ENCODE measurements around the gene AZIN2. TPM values are rescaled to one million over a fixed set of nuclear protein-coding genes. Genes with fewer than 3 reads are reported as not detected.

AZIN2 gene
- total and polyA plus RNA-seq, 2 of the 8 experiments (the other 6 are each of a cell fraction or from before 2014, with no cell fraction given): 0.22 to 0.91 TPM

GRCh38 chr1:33153650-33154049 lies 72.7 kb downstream of the AZIN2 start:
- H2BK20ac ChIP-seq (ENCODE audit: low read length): peak overlapping the region; percentile 94
- H4K91ac ChIP-seq (replicated peaks; ENCODE audit: insufficient read length, low read length): peak overlapping the region; percentile 37
- peak overlapping the region; percentile 17 for H3K4ac ChIP-seq (replicated peaks; ENCODE audit: insufficient read length, low read depth, low read length)
- peak overlapping the region; percentile 78 for H2BK120ac ChIP-seq (replicated peaks; ENCODE audit: low read depth, low read length)
- no peak overlapping the region for H3K9ac ChIP-seq (replicated peaks in 1 of 4; ENCODE audit: extremely low read depth in 1 of 4, low read depth in 3 of 4, low read length in 3 of 4)
- no peaks in the 10 kb centered on the region for H4K20me1 ChIP-seq (replicated peaks in 1 of 2; ENCODE audit: control insufficient read depth in 1 of 2, insufficient read depth in 2 of 2, low read length in 2 of 2)
- H2BK15ac ChIP-seq (ENCODE audit: low read length): peak overlapping the region; percentile 81
- ChIA-PET POLR2A (ENCODE audit: partially characterized antibody) (interaction anchor here (0.8 to 2.0 kb wide), 3 partner anchors 11 to 102 kb away, joined by 3 to 9 read pairs (median 4); no protein-coding TSS in a partner anchor), CTCF (ENCODE audit: partially characterized antibody) (interaction anchor here (0.6 to 4.7 kb wide), 4 partner anchors 15 to 314 kb away, joined by 4 to 47 read pairs (median 6); no protein-coding TSS in a partner anchor)
- no peaks in the 10 kb centered on the region for H3K79me1 ChIP-seq (ENCODE audit: low read depth, low read length)
- H3K36me3 ChIP-seq (ENCODE audit: control insufficient read depth in 2 of 4, insufficient read depth in 4 of 4, low read length in 3 of 4): peaks cover 0 to 3% (median 0%) of the 10 kb centered on the region in 4 experiments; a peak in 1 of 8 replicates
- no peaks in the 10 kb centered on the region for H3K79me2 ChIP-seq (ENCODE audit: control insufficient read depth in 1 of 2, insufficient read depth in 2 of 2, low read length in 2 of 2)
- H3K4me3 ChIP-seq (ENCODE audit: extremely low read depth in 1 of 4, insufficient read depth in 2 of 4, low read depth in 3 of 4, low read length in 4 of 4): 0 out of 8 replicates have a peak overlapping the region, but pooled peaks of 1 of the 4 experiments have one; percentile 2
- peak overlapping the region; percentile 95; the same call in 1 of the 2 replicates for H2BK12ac ChIP-seq (ENCODE audit: low read depth, low read length)
- no peak for DNase-seq (ENCODE audit: low read depth in 1 of 2, low spot score in 2 of 2)
- H3K56ac ChIP-seq (replicated peaks; ENCODE audit: insufficient read length, low read depth, low read length): no peak overlapping the region
- H4K8ac ChIP-seq (ENCODE audit: extremely low read depth, insufficient read depth, low read length): no peak overlapping the region
- H3K9me3 ChIP-seq (ENCODE audit: insufficient read depth in 2 of 2, low read depth in 1 of 2, low read length in 1 of 2): no peaks in the 10 kb centered on the region
- FAIRE-seq: no peak
- H4K5ac ChIP-seq (ENCODE audit: insufficient read length, low read depth, low read length): no peak overlapping the region
- H3K18ac ChIP-seq (ENCODE audit: extremely low read depth, low read length): peak overlapping the region; percentile 95; the same call in 1 of the 2 replicates
- H3K27ac ChIP-seq (ENCODE audit: low read depth, low read length): 0 out of 2 replicates have a peak overlapping the region, but pooled peaks have one; percentile 26
- no peak overlapping the region for H2AFZ ChIP-seq (ENCODE audit: low read length)
- H2AK5ac ChIP-seq (ENCODE audit: low read depth, low read length): peak overlapping the region; percentile 75; the same call in 1 of the 2 replicates
- WGBS, 2 experiments (ENCODE audit: extremely low coverage in 1 of 2, insufficient coverage in 1 of 2, insufficient read length in 1 of 2, insufficient replicate concordance in 2 of 2, low coverage in 1 of 2, low lambda C conversion rate in 2 of 2, missing lambda C conversion rate in 1 of 2): 84% methylated on average over 2 of the region's 2 CpGs; no CpG with 5 or more reads in 1 of the 2 experiments
- no peak overlapping the region for H3K14ac ChIP-seq (ENCODE audit: insufficient read length)
- peak overlapping the region; percentile 93; the same call in 1 of the 2 replicates for H2BK5ac ChIP-seq (ENCODE audit: low read depth, low read length)
- peak overlapping the region in 1 of 2 experiments; percentile 9; a peak in 1 of 4 replicates for H3K4me2 ChIP-seq (ENCODE audit: insufficient read depth in 1 of 2, low read depth in 2 of 2, low read length in 2 of 2)
- H3K4me1 ChIP-seq (replicated peaks in 1 of 4; ENCODE audit: control insufficient read depth in 3 of 4, insufficient read depth in 4 of 4, low read length in 3 of 4): peaks cover 16 to 30% (median 19%) of the 10 kb centered on the region in 4 experiments
- no peak overlapping the region for H3K23ac ChIP-seq (ENCODE audit: insufficient read length)
- no peaks in the 10 kb centered on the region for H3K27me3 ChIP-seq (replicated peaks in 1 of 4; ENCODE audit: control insufficient read depth in 3 of 4, extremely low read depth in 1 of 4, insufficient read depth in 3 of 4, low read length in 3 of 4)
- H3K23me2 ChIP-seq (ENCODE audit: low read depth, low read length): no peaks in the 10 kb centered on the region
- TF ChIP-seq GABPA (IDR thresholded peaks at IDR 0.05; ENCODE audit: borderline replicate concordance, insufficient read depth, low read length) (no peak), CEBPB (IDR thresholded peaks at IDR 0.05; ENCODE audit: low read depth, low read length) (no peak), RXRA (IDR thresholded peaks at IDR 0.05; ENCODE audit: insufficient read depth, low read depth, low read length) (no peak), POLR2A (IDR thresholded peaks at IDR 0.05; ENCODE audit: control extremely low read depth in 1 of 2, low read depth in 2 of 2, low read length in 2 of 2) (no peak)

Data from H1 (cell line).